ENCODE data around the gene STK10. TPM values are rescaled to one million over a fixed set of nuclear protein-coding genes. Genes with fewer than 3 reads are reported as not detected.
"Not testable (repeated sequence)": the region's sequence is repeated elsewhere in the genome, so short reads cannot be mapped to it uniquely, and the experiment has no call there.

Gene STK10
- total RNA-seq, 2 donors from 2014 or later = 140 to 158 TPM

DNA sequence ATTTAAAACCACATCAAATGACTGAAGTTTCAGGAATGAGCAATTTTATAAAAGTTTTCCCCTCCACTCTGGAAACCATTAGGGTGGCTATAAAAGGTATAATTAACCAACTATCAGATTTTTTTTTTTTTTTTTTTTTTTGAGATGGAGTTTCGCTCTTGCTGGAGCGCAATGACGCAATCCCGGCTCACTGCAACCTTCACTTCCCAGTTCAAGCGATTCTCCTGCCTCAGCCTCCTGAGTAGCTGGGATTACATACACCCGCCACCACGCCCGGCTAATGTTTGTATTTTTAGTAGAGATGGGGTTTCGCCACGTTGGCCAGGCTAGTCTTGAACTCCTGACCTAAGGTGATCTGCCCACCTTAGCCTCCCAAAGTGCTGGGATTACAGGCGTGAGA lies 18.0 kb upstream of the STK10 start:
- not testable (repeated sequence) for ATAC-seq (replicated peaks); H3K9me3 Mint-ChIP-seq; H3K4me3 Mint-ChIP-seq; H3K4me1 Mint-ChIP-seq; H3K27ac Mint-ChIP-seq; H3K27me3 Mint-ChIP-seq; H3K36me3 Mint-ChIP-seq (ENCODE audit: low read depth)

DNA sequence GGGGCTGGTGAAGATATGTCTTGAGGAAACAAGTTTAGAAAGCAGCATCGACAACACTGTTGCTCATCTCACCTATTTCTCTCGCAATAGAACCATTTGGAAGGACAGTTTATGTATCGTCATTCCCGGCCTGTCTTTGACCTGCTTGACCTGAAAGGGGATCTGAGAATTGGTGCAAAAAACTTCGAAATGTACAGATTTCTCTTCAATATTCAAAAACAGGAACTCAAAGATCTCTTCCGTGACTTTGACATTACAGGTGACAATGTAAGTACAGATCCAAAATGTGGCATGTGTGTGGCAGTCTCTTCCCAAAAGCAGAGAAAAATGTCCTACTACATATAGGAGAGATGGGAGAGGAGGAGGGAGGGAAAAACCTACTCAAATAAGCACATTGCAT lies 12.5 kb upstream of the STK10 start:
- no peaks in the 10 kb centered on the region for H3K4me1 Mint-ChIP-seq
- H3K27me3 Mint-ChIP-seq = peaks cover 2% of the 10 kb centered on the region
- no peak for ATAC-seq (replicated peaks)
- H3K9me3 Mint-ChIP-seq = no peaks in the 10 kb centered on the region
- no peaks in the 10 kb centered on the region for H3K36me3 Mint-ChIP-seq (ENCODE audit: low read depth)
- no peak overlapping the region for H3K27ac Mint-ChIP-seq
- no peak overlapping the region for H3K4me3 Mint-ChIP-seq

GRCh38 chr5:172199446-172199845 lies 11.4 kb upstream of the STK10 start:
- no peaks in the 10 kb centered on the region for H3K4me1 Mint-ChIP-seq
- no peak overlapping the region for H3K4me3 Mint-ChIP-seq
- peaks cover 2% of the 10 kb centered on the region for H3K27me3 Mint-ChIP-seq
- no peak for ATAC-seq (replicated peaks)
- no peaks in the 10 kb centered on the region for H3K36me3 Mint-ChIP-seq (ENCODE audit: low read depth)
- H3K27ac Mint-ChIP-seq = no peak overlapping the region
- H3K9me3 Mint-ChIP-seq = no peaks in the 10 kb centered on the region

DNA sequence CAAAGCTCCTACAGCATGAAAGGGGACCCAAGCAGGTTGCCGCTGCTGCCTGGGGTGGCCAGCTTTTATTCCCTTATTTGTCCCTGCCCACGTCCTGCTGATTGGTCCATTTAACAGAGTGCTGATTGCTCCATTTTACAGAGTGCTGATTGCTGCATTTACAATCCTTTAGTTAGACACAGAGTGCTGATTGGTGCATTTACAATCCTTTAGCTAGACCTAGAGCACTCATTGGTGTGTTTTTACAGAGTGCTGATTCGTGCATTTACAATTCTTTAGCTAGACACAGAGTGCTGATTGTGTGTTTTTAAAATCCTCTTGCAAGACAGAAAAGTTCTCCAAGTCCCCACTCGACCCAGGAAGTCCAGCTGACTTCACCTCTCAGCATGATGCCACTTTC lies 9.8 kb upstream of the STK10 start:
- not testable (repeated sequence) for H3K4me3 Mint-ChIP-seq; ATAC-seq (replicated peaks); H3K27ac Mint-ChIP-seq; H3K4me1 Mint-ChIP-seq; H3K9me3 Mint-ChIP-seq; H3K27me3 Mint-ChIP-seq; H3K36me3 Mint-ChIP-seq (ENCODE audit: low read depth)

- ATAC-seq (replicated peaks) = no peak
- H3K4me1 Mint-ChIP-seq = no peaks in the 10 kb centered on the region
- H3K4me3 Mint-ChIP-seq = no peak overlapping the region
- no peak overlapping the region for H3K27ac Mint-ChIP-seq
- H3K27me3 Mint-ChIP-seq = peaks cover 2% of the 10 kb centered on the region
- H3K36me3 Mint-ChIP-seq (ENCODE audit: low read depth) = no peaks in the 10 kb centered on the region
- H3K9me3 Mint-ChIP-seq = no peaks in the 10 kb centered on the region
These were observed 7.2 kb upstream of the STK10 start for GRCh38 chr5:172194985-172195774.

DNA sequence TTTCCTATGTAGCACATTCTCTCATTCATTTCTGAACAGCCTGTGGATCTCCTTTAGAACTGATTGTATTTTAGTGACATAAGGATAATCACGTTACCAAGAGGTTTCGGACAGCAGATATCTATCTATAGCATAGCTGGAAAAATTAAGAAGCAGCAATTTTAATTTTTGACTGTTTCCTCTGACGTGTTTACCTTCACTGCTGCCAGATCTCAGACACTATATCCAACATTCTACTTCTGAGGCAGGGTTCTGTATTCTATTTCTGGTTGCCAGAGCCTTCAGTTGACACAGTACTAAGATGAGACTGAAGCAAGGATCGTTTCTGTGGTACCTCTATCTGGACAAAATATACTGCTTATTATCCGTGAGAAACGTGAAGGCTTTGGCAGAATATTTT lies 5.8 kb upstream of the STK10 start, which contains the start of gene EFCAB9:
EFCAB9 (plus strand) TSS at position 301 of the 400 bp plus-strand sequence; CDS start at position 302, 1 bp downstream.
- no peak for ATAC-seq (replicated peaks)
- H3K27me3 Mint-ChIP-seq = peaks cover 2% of the 10 kb centered on the region
- H3K9me3 Mint-ChIP-seq = no peaks in the 10 kb centered on the region
- no peaks in the 10 kb centered on the region for H3K4me1 Mint-ChIP-seq
- no peaks in the 10 kb centered on the region for H3K36me3 Mint-ChIP-seq (ENCODE audit: low read depth)
- H3K27ac Mint-ChIP-seq = no peak within 1 kb of the TSS
- H3K4me3 Mint-ChIP-seq = no peak within 1 kb of the TSS

- H3K27me3 Mint-ChIP-seq = no peaks in the 10 kb centered on the region
- H3K4me3 Mint-ChIP-seq = no peak overlapping the region
- H3K36me3 Mint-ChIP-seq (ENCODE audit: low read depth) = peaks cover 28% of the 10 kb centered on the region
- no peak overlapping the region for H3K27ac Mint-ChIP-seq
- no peak for ATAC-seq (replicated peaks)
- H3K4me1 Mint-ChIP-seq = peaks cover 7% of the 10 kb centered on the region
- no peaks in the 10 kb centered on the region for H3K9me3 Mint-ChIP-seq
These were observed 1.8 kb upstream of the STK10 start for GRCh38 chr5:172189693-172190296.

- Mint-ChIP-seq H3K9me3 (no peaks in the 10 kb centered on the region), H3K27me3 (no peaks in the 10 kb centered on the region), H3K36me3 (ENCODE audit: low read depth) (peaks cover 35% of the 10 kb centered on the region), H3K4me1 (peaks cover 14% of the 10 kb centered on the region), H3K4me3 (peak overlapping the region; percentile 97), H3K27ac (no peak overlapping the region)
- no peak for ATAC-seq (replicated peaks)
These were observed 1.1 kb upstream of the STK10 start for GRCh38 chr5:172188893-172189692.

DNA sequence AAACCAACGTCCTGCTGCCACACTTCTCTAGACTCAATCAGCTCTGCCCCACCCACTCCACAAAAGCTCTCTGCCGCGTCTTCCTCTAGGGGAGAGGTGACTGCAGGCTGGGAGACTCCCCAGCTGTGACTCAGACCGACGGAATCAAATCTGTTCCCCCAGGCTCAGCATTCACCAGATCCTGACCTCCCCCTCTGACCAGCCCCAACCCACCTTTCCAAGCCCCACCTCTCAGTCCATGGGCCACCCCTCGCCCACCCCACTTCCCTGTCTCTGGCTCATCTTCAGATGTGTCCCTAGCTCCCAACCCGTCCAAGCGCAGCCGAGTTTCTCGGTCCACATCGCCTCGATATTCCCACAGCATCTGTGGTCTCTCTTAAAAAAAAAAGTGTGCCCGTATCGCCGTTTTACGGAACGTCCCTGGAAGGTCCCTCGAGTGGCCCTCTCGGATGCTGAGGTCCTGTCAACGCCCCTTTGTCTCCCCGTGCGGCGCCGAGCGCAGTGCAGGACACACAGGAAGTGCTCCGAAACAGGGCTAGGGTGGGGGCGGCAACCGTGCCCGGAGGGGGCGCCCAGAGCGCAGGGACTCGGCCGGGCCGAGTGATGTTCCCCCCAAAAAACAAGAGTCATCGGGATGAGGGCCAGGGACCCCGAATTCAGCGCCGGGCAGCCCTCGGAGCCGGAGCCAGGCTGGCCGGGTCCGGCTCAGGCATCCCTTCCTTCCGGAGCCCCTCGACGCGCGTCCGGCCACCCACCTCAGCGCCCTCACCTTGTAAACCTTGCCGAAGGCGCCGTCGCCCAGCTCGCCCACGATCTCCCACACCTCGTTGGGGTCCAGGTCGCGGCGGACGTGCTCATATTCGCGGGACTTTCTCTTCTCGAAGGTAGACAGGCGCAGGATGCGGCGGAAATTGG lies 649 bp downstream of the STK10 start:
- no peaks in the 10 kb centered on the region for H3K9me3 Mint-ChIP-seq
- H3K36me3 Mint-ChIP-seq (ENCODE audit: low read depth) = peaks cover 53% of the 10 kb centered on the region
- ATAC-seq (replicated peaks) = peak; percentile 68
- peak overlapping the region; percentile 97 for H3K4me3 Mint-ChIP-seq
- peaks cover 22% of the 10 kb centered on the region for H3K4me1 Mint-ChIP-seq
- H3K27me3 Mint-ChIP-seq = no peaks in the 10 kb centered on the region
- peak overlapping the region; percentile 97 for H3K27ac Mint-ChIP-seq

DNA sequence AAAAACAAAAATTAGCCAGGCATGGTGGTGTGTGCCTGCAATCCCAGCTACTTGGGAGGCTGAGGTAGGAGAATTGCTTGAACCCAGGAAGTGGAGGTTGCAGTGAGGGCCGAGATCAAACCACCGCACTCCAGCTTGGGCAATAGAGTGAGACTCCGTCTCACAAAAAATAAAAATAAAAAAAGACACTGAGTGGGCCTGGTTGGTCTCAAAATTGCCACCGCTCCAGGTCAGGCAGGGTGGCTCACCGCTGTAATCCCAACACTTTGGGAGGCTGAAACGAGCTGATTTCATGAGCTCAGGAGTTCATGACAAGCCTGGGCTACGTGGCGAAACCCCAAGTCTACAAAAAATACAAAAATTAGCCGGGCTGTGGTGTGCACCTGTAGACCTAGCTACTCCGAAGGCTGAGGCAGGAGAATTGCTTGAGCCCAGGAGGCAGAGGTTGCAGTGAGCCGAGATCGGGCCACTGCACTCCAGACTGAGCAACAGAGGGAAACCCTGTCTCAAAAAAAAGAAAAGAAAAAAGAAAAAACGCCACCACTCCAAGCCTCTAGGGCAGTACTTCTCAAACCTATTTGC lies 1.8 kb downstream of the STK10 start:
- Mint-ChIP-seq H3K27ac (peak overlapping the region; percentile 97), H3K36me3 (ENCODE audit: low read depth) (peaks cover 61% of the 10 kb centered on the region), H3K27me3 (no peaks in the 10 kb centered on the region), H3K4me1 (peaks cover 23% of the 10 kb centered on the region), H3K4me3 (peak overlapping the region; percentile 97), H3K9me3 (no peaks in the 10 kb centered on the region)
- ATAC-seq (replicated peaks) = no peak

- H3K36me3 Mint-ChIP-seq (ENCODE audit: low read depth) = peaks cover 69% of the 10 kb centered on the region
- ATAC-seq (replicated peaks) = no peak
- no peaks in the 10 kb centered on the region for H3K27me3 Mint-ChIP-seq
- H3K4me1 Mint-ChIP-seq = peaks cover 29% of the 10 kb centered on the region
- H3K4me3 Mint-ChIP-seq = peak overlapping the region; percentile 97
- peak overlapping the region; percentile 97 for H3K27ac Mint-ChIP-seq
- H3K9me3 Mint-ChIP-seq = no peaks in the 10 kb centered on the region
These were observed 2.9 kb downstream of the STK10 start for GRCh38 chr5:172185096-172185461.

DNA sequence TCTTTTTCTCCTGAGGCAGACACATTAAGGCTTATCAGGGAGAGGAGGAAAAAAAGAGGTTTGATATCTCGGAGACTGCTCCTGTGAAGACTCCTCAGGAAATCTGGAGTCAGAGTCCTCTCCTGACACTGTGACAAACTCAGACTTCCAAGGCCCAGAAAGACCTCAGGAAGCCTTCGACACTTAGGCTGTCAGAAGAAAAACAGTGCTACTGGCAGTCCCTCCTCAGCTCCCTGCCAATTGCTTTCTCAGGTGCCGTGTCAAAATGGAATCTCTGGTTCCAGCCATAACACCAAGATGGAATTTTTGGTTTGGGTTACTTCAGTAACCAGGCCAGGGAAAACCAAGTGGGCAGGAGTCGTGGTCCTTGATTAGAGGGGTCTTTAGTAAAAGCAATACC lies 4.1 kb downstream of the STK10 start:
- H3K36me3 Mint-ChIP-seq (ENCODE audit: low read depth) = peaks cover 77% of the 10 kb centered on the region
- no peaks in the 10 kb centered on the region for H3K9me3 Mint-ChIP-seq
- no peak for ATAC-seq (replicated peaks)
- H3K27me3 Mint-ChIP-seq = no peaks in the 10 kb centered on the region
- peak overlapping the region; percentile 97 for H3K4me3 Mint-ChIP-seq
- H3K27ac Mint-ChIP-seq = peak overlapping the region; percentile 97
- H3K4me1 Mint-ChIP-seq = peaks cover 38% of the 10 kb centered on the region

DNA sequence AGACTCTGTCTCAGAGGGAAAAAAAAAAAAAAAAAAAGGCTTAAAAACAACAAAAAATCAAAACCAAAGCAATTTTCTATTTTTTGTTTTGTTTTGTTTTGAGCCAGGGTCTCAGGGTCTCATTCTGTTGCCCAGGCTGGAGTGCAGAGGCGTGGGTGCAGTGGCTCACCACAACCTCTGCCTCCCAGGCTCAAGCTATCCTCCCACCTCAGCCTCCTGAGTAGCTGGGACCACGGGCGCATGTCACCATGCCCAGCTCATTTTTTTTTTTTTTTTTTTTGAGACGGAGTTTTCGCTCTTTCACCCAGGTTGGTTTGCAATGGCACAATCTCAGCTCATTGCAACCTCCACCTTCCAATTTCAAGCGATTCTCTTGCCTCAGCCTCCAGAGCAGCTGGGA lies 5.7 kb downstream of the STK10 start:
- peak overlapping the region; percentile 97 for H3K4me3 Mint-ChIP-seq
- peak overlapping the region; percentile 97 for H3K27ac Mint-ChIP-seq
- H3K9me3 Mint-ChIP-seq = no peaks in the 10 kb centered on the region
- ATAC-seq (replicated peaks) = no peak
- H3K4me1 Mint-ChIP-seq = peaks cover 52% of the 10 kb centered on the region
- peaks cover 89% of the 10 kb centered on the region for H3K36me3 Mint-ChIP-seq (ENCODE audit: low read depth)
- H3K27me3 Mint-ChIP-seq = no peaks in the 10 kb centered on the region

DNA sequence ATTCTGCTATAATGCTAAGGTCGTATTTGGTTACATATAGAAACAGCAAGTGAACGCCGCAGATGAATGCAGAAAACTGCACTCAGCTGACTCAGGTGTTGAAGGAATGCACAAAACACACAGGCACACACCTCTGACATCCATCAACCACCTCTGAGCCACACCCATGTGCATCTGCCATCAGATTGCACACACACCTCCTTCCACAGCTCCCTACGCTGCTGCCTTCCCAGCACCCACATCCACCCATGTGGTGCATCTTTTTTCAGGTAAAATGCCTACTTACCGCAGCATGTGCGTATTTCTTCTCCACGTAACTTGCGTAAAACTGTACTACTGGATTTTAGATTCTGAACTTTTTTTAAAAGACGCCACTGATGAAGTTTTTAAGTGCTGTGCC lies 7.1 kb downstream of the STK10 start:
- Mint-ChIP-seq H3K27ac (peak overlapping the region; percentile 98), H3K4me3 (peak overlapping the region; percentile 97), H3K9me3 (no peaks in the 10 kb centered on the region), H3K4me1 (peaks cover 59% of the 10 kb centered on the region), H3K36me3 (ENCODE audit: low read depth) (peaks cover 89% of the 10 kb centered on the region), H3K27me3 (no peaks in the 10 kb centered on the region)
- no peak for ATAC-seq (replicated peaks)
